ENCODE results near the gene AK3.
"Not testable (repeated sequence)": the region's sequence is repeated elsewhere in the genome, so short reads cannot be mapped to it uniquely, and the experiment has no call there.

AK3 gene

GRCh38 chr9:4740638-4741364, at the start of gene AK3:
Gene AK3 (minus strand): TSS chr9:4741202. CDS start chr9:4741087, 115 bp downstream.
- peak; percentile 88 for DNase-seq (ENCODE audit: low read depth)

GRCh38 chr9:4788703-4789102, 47.7 kb upstream of the AK3 start:
- DNase-seq (ENCODE audit: low read depth), result no peak

GRCh38 chr9:4787876-4788275, 46.9 kb upstream of the AK3 start:
- DNase-seq (ENCODE audit: low read depth), result no peak

GRCh38 chr9:4786599-4786998, 45.6 kb upstream of the AK3 start:
- DNase-seq (ENCODE audit: low read depth), result no peak

- DNase-seq (ENCODE audit: low read depth), result no peak
These were observed 43.4 kb upstream of the AK3 start for GRCh38 chr9:4784403-4784802.

- DNase-seq (ENCODE audit: low read depth), result not testable (repeated sequence)
These were observed 42.2 kb upstream of the AK3 start for GRCh38 chr9:4783191-4783590.

GRCh38 chr9:4781408-4781807, 40.4 kb upstream of the AK3 start:
- DNase-seq (ENCODE audit: low read depth), result no peak

GRCh38 chr9:4780651-4781050, 39.6 kb upstream of the AK3 start:
- DNase-seq (ENCODE audit: low read depth), result no peak

- DNase-seq (ENCODE audit: low read depth), result not testable (repeated sequence)
These were observed 34.0 kb upstream of the AK3 start for GRCh38 chr9:4774958-4775357.

- peak; percentile 89 for DNase-seq (ENCODE audit: low read depth)
These were observed 33.2 kb upstream of the AK3 start for GRCh38 chr9:4774209-4774608.

- DNase-seq (ENCODE audit: low read depth), result no peak
These were observed 30.8 kb upstream of the AK3 start for GRCh38 chr9:4771788-4772187.

- no peak for DNase-seq (ENCODE audit: low read depth)
These were observed 28.5 kb upstream of the AK3 start for GRCh38 chr9:4769321-4770080.

GRCh38 chr9:4768681-4769080, 27.7 kb upstream of the AK3 start:
- DNase-seq (ENCODE audit: low read depth), result no peak

GRCh38 chr9:4764033-4764432, 23.0 kb upstream of the AK3 start:
- no peak for DNase-seq (ENCODE audit: low read depth)

GRCh38 chr9:4762886-4763541, 22.0 kb upstream of the AK3 start:
- no peak for DNase-seq (ENCODE audit: low read depth)

- peak; percentile 55 for DNase-seq (ENCODE audit: low read depth)
These were observed 21.3 kb upstream of the AK3 start for GRCh38 chr9:4762108-4762885.

GRCh38 chr9:4760122-4760521, 19.1 kb upstream of the AK3 start:
- DNase-seq (ENCODE audit: low read depth), result no peak

- no peak for DNase-seq (ENCODE audit: low read depth)
These were observed 15.4 kb upstream of the AK3 start for GRCh38 chr9:4756420-4756819.

- DNase-seq (ENCODE audit: low read depth), result no peak
These were observed 14.1 kb upstream of the AK3 start for GRCh38 chr9:4755026-4755609.

- not testable (repeated sequence) for DNase-seq (ENCODE audit: low read depth)
These were observed 13.5 kb upstream of the AK3 start for GRCh38 chr9:4754530-4754929.

GRCh38 chr9:4750023-4750673, 9.1 kb upstream of the AK3 start:
- DNase-seq (ENCODE audit: low read depth), result peak; percentile 31
